ENCODE measurements around the gene ZFAND3.

DNA sequence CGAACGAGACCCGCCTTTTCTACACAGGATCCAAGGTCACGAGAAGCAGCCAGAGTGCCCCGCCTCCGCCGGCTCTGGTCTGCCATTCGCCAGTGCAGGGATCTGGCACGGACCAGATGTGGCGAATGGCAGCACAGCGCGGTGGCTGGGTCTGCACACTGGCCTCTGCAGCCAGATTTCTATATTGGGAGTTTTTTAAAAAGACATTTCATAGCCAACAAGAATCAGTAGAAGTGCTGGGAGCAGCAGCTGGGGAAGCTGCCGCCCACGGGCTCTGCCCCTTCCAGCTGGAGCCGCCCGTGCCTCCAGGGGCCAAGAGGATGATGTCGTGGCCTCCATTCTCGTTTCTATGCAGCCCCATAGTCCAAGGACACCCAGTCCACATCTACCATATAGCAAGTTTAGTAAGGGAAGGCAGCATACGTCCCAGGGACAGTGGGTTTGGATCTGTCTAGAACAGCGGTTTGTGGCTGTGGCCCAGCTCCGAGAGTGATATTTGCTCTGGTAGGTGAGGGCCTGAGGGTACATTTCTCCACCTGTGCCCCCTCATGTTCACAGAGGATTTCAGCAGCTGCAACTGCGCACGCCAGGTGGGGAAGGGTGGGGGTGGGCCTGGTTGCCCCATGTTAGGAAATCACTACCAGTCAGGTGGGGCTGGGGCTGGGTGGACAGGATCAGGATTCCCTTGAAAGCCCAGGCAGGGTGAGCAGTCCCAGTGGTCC is 333.7 kb downstream of the ZFAND3 start:
- no peak for TF ChIP-seq POLR2AphosphoS5 (IDR thresholded peaks at IDR 0.05; ENCODE audit: insufficient read depth, low read depth, low read length)
- TF ChIP-seq, protein P1, sequence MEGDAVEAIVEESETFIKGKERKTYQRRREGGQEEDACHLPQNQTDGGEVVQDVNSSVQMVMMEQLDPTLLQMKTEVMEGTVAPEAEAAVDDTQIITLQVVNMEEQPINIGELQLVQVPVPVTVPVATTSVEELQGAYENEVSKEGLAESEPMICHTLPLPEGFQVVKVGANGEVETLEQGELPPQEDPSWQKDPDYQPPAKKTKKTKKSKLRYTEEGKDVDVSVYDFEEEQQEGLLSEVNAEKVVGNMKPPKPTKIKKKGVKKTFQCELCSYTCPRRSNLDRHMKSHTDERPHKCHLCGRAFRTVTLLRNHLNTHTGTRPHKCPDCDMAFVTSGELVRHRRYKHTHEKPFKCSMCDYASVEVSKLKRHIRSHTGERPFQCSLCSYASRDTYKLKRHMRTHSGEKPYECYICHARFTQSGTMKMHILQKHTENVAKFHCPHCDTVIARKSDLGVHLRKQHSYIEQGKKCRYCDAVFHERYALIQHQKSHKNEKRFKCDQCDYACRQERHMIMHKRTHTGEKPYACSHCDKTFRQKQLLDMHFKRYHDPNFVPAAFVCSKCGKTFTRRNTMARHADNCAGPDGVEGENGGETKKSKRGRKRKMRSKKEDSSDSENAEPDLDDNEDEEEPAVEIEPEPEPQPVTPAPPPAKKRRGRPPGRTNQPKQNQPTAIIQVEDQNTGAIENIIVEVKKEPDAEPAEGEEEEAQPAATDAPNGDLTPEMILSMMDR (IDR thresholded peaks at IDR 0.05; ENCODE audit: extremely low read depth in 1 of 2, insufficient read depth in 1 of 2, low read depth in 1 of 2, low read length in 2 of 2): no peak
- no peak for TF ChIP-seq FOS (IDR thresholded peaks at IDR 0.05; ENCODE audit: borderline replicate concordance, insufficient read depth, low read length)
- TF ChIP-seq, protein P2, sequence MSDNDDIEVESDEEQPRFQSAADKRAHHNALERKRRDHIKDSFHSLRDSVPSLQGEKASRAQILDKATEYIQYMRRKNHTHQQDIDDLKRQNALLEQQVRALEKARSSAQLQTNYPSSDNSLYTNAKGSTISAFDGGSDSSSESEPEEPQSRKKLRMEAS (IDR thresholded peaks at IDR 0.05; ENCODE audit: insufficient read depth, insufficient read length): no peak
- no peak for TF ChIP-seq POLR2A (IDR thresholded peaks at IDR 0.05; ENCODE audit: low read depth, low read length)
